ENCODE data around the gene FGD6. TPM values are rescaled to one million over a fixed set of nuclear protein-coding genes. Genes with fewer than 3 reads are reported as not detected.
A peak's percentile ranks its signal among the peaks of the same experiment; 100 is the strongest.

FGD6 gene
- total RNA-seq, 1 experiment from 2014 or later, result 66.6 TPM

DNA sequence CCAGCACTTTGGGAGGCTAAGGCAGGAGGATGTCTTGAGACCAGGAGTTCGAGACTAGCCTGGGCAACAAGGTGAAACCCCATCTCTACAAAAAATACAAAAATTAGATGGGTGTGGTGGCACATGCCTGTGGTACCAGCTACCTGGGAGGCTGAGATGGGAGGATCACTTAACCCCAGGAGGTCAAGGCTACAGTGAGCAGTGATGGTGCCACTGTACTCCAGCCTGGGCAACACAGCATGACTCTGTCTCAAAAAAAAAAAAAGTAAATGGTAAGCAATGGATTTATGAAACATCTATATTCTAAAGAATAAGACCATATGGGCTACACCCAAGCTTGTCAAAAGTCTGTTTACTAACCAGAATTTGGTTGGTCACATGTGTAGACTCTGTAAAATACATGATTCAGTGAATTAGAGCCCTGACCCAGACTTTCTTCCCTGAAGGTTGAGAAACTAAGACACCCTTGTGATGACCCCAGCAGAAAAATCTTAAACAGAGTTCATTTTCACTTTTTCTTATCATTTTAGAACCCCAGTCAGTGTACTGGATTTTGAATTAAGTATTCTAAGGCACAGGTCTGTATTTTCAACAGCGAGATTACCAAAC lies 12.1 kb downstream of the FGD6 start:
- H3K4me1 Mint-ChIP-seq (ENCODE audit: low read depth, unreplicated experiment), result peaks cover 82% of the 10 kb centered on the region

DNA sequence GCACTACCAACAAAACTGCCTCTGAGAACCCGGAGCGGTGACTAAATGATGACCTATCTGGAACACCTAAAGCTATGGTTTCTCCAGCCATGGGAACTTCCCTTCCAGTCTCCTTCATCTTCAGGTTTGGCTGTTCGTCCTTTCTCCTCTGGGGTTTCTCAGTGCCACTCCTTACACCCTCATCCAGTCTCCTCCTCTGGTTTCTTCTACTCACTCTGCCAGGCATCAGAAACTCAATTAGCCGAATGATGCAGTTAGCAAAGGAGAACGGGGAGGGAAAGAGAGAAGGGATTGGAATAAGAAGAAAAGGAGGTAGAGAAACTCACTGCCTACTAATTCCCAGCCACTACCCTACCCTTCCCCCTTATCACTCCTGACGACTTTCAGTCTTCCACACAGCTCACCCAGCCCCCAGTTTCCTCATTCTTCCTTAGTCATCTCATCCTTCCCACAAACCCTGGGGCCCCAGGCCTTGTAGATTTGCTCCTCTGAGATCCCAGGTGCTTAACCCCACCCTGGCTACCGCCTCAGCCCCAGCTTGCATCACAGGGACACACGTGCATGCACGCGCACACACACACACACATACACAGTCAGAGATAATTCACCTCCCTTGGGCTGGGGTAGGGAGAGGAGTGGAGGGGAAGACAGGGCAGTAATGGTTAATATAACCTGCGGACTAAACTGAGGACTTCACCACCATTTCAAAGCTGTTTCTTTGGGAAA lies 13.0 kb downstream of the FGD6 start:
- Mint-ChIP-seq H3K9me3 (ENCODE audit: low read depth, unreplicated experiment) (peaks cover 2% of the 10 kb centered on the region), H3K27ac (ENCODE audit: unreplicated experiment) (peak overlapping the region; percentile 98), H3K36me3 (ENCODE audit: insufficient read depth, unreplicated experiment) (peaks cover 84% of the 10 kb centered on the region), H3K4me3 (ENCODE audit: low read depth, unreplicated experiment) (peak overlapping the region; percentile 70), H3K4me1 (ENCODE audit: low read depth, unreplicated experiment) (peaks cover 82% of the 10 kb centered on the region), H3K27me3 (ENCODE audit: unreplicated experiment) (no peaks in the 10 kb centered on the region)
- CTCF ChIA-PET, result interaction anchor here (1.1 to 2.0 kb wide), 5 partner anchors 9 to 87 kb away, joined by 3 to 19 read pairs (median 7); partner anchors contain the start of genes FGD6 and VEZT
- TF ChIP-seq, protein P1, sequence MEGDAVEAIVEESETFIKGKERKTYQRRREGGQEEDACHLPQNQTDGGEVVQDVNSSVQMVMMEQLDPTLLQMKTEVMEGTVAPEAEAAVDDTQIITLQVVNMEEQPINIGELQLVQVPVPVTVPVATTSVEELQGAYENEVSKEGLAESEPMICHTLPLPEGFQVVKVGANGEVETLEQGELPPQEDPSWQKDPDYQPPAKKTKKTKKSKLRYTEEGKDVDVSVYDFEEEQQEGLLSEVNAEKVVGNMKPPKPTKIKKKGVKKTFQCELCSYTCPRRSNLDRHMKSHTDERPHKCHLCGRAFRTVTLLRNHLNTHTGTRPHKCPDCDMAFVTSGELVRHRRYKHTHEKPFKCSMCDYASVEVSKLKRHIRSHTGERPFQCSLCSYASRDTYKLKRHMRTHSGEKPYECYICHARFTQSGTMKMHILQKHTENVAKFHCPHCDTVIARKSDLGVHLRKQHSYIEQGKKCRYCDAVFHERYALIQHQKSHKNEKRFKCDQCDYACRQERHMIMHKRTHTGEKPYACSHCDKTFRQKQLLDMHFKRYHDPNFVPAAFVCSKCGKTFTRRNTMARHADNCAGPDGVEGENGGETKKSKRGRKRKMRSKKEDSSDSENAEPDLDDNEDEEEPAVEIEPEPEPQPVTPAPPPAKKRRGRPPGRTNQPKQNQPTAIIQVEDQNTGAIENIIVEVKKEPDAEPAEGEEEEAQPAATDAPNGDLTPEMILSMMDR (IDR thresholded peaks at IDR 0.05; ENCODE audit: unreplicated experiment), result no peak
- no TSS peak for BruUV-seq (replicated peaks)
- intact Hi-C loops (cut with micrococcal nuclease; ENCODE audit: unreplicated experiment), result loop anchor here (1.0 to 5.0 kb wide), 3 partner anchors 9 to 37 kb away; no protein-coding TSS in a partner anchor
- DNase-seq, result peak; percentile 94

More for the DNA sequence above, 12.1 kb downstream of the FGD6 start:
- Mint-ChIP-seq H3K4me3 (ENCODE audit: low read depth, unreplicated experiment) (peak overlapping the region; percentile 70), H3K36me3 (ENCODE audit: insufficient read depth, unreplicated experiment) (peaks cover 84% of the 10 kb centered on the region), H3K27me3 (ENCODE audit: unreplicated experiment) (no peaks in the 10 kb centered on the region), H3K9me3 (ENCODE audit: low read depth, unreplicated experiment) (peaks cover 2% of the 10 kb centered on the region), H3K27ac (ENCODE audit: unreplicated experiment) (peak overlapping the region; percentile 98)
- BruUV-seq (replicated peaks), result no TSS peak
- TF ChIP-seq, protein P1 (IDR thresholded peaks at IDR 0.05; ENCODE audit: unreplicated experiment), result no peak
- no peak for DNase-seq
- CTCF ChIA-PET, result interaction anchor here (1.0 to 2.0 kb wide), 9 partner anchors 8 to 143 kb away, joined by 3 to 19 read pairs (median 4); partner anchors contain the start of genes FGD6 and VEZT
- intact Hi-C loops (cut with micrococcal nuclease; ENCODE audit: unreplicated experiment), result loop anchor here (2.0 kb wide), 1 partner anchor 14 kb away; no protein-coding TSS in a partner anchor

DNA sequence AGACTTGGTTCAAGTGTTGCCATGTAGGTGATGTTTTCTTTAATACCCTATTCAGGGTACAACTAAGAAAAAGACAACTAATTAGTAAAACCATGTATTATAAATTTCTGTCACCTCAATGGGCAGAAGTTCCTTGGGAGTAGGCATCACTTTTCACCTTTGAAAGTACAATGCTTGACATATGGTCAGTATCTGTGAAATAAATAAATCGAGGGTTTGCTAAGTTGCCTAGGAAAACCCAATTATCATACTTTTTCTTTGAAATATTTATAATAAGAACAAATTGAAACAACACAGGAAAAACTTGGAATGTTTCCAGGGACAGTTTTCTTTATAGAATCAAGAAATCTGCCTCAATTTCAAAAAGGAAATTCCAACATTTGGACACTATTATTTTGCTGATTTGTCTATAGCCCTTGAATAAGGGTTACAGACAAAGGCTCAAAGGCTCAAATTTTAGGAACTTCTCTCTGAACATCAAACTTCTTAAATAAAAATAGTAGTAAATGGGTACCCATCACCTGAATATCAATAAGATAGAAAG lies 13.7 kb downstream of the FGD6 start:
- H3K4me1 Mint-ChIP-seq (ENCODE audit: low read depth, unreplicated experiment), result peaks cover 75% of the 10 kb centered on the region
- peak overlapping the region; percentile 98 for H3K27ac Mint-ChIP-seq (ENCODE audit: unreplicated experiment)
- DNase-seq, result no peak
- H3K27me3 Mint-ChIP-seq (ENCODE audit: unreplicated experiment), result no peaks in the 10 kb centered on the region
- CTCF ChIA-PET, result interaction anchor here (1.3 to 2.0 kb wide), 3 partner anchors 10 to 87 kb away, joined by 3 to 19 read pairs (median 7); no protein-coding TSS in a partner anchor
- intact Hi-C loops (cut with micrococcal nuclease; ENCODE audit: unreplicated experiment), result loop anchor here (1.0 to 5.0 kb wide), 3 partner anchors 10 to 36 kb away; no protein-coding TSS in a partner anchor
- H3K9me3 Mint-ChIP-seq (ENCODE audit: low read depth, unreplicated experiment), result peaks cover 2% of the 10 kb centered on the region
- peaks cover 82% of the 10 kb centered on the region for H3K36me3 Mint-ChIP-seq (ENCODE audit: insufficient read depth, unreplicated experiment)
- H3K4me3 Mint-ChIP-seq (ENCODE audit: low read depth, unreplicated experiment), result peak overlapping the region; percentile 70
- TF ChIP-seq, protein P1 (IDR thresholded peaks at IDR 0.05; ENCODE audit: unreplicated experiment), result no peak
- no TSS peak for BruUV-seq (replicated peaks)

DNA sequence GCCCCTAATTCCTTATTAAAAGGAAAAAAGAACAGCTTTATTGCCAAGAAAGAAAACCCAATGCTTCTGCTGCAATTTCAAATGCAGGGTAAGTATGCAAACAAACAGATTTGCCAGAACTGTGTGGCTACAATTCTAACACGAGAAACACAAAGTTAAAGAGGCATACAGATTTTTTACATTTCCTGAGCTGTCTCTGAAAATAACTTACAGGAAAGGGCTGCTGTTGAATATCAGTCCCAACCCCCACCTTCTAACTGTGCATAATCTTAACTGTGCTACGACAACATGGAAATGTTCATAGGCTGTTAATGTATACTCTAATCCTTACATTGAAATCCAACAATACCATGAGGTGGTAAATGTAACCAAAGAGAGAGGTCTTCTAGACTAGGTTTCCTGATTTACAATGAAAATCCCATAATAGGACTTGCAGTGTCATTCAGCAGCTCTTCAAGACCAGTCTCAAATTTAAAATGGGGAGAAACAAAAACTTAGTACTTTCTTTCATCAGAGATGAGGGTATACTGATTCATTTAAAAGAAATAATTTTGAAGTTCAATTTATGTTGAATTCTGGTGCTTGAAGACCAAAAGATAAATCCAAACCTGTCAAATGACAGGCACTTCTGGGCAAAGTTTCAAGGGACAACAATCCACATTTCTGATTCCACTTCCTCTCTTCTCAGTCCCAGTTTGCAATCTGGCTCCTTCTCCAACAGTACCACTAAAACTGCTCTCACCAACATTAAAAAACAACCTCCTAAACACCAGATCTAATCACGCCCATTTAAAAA lies 14.4 kb downstream of the FGD6 start:
- BruUV-seq (replicated peaks), result no TSS peak
- H3K27ac Mint-ChIP-seq (ENCODE audit: unreplicated experiment), result peak overlapping the region; percentile 98
- peak overlapping the region; percentile 43 for H3K4me3 Mint-ChIP-seq (ENCODE audit: low read depth, unreplicated experiment)
- H3K9me3 Mint-ChIP-seq (ENCODE audit: low read depth, unreplicated experiment), result peaks cover 2% of the 10 kb centered on the region
- TF ChIP-seq, protein P1 (IDR thresholded peaks at IDR 0.05; ENCODE audit: unreplicated experiment), result no peak
- no peak for DNase-seq
- intact Hi-C loops (cut with micrococcal nuclease; ENCODE audit: unreplicated experiment), result loop anchor here (5.0 kb wide), 1 partner anchor 36 kb away; no protein-coding TSS in a partner anchor
- peaks cover 77% of the 10 kb centered on the region for H3K4me1 Mint-ChIP-seq (ENCODE audit: low read depth, unreplicated experiment)
- peaks cover 82% of the 10 kb centered on the region for H3K36me3 Mint-ChIP-seq (ENCODE audit: insufficient read depth, unreplicated experiment)
- CTCF ChIA-PET, result interaction anchor here (1.5 kb wide), 1 partner anchor 15 kb away, joined by 3 read pairs; the partner anchor contains the start of genes FGD6 and VEZT
- no peaks in the 10 kb centered on the region for H3K27me3 Mint-ChIP-seq (ENCODE audit: unreplicated experiment)
